HepG2 (cell line): Measurements from ENCODE around the gene TRRAP. TPM values are rescaled to one million over a fixed set of nuclear protein-coding genes. Genes with fewer than 3 reads are reported as not detected.
A peak's percentile ranks its signal among the peaks of the same experiment; 100 is the strongest.

ENCODE experiments used
- ATF7 ChIP-seq, 2 experiments: fragments of 450-650 bp in 1 of 2; sonication (generic) in 1 of 2; formaldehyde crosslinking in 1 of 2; IDR thresholded peaks; 2 replicates each; pipeline versions ENCODE4 v1.4.0 to v1.6.1; 2016 to 2020; ENCODE audit warnings: antibody characterized with exemption in 1 of 2, mild to moderate bottlenecking in 1 of 2, missing genetic modification reagents in 1 of 2
- DMAP1 ChIP-seq: IDR thresholded peaks from 2 replicates; pipeline ENCODE4 v1.6.1; 2016
- ELF3 ChIP-seq: IDR thresholded peaks from 2 replicates; pipeline ENCODE4 v1.6.1; 2016; ENCODE audit warnings: missing genetic modification reagents, missing compliant biosample characterization
- EP300 ChIP-seq, 3 experiments: sonication (generic) in 1 of 3; formaldehyde crosslinking in 1 of 3; IDR thresholded peaks; 2 replicates each; pipeline versions ENCODE4 v1.5.1 to v1.6.1; 2011 to 2020; ENCODE audit warnings: low read depth in 2 of 3, low read length in 2 of 3, borderline replicate concordance in 1 of 3, improper control_type of control experiment in 1 of 3, mild to moderate bottlenecking in 1 of 3, missing genetic modification reagents in 1 of 3, moderate library complexity in 1 of 3
- FOSL2 ChIP-seq: sonication (generic); formaldehyde crosslinking; IDR thresholded peaks from 2 replicates; pipeline ENCODE4 v1.4.0; 2020; ENCODE audit warnings: missing genetic modification reagents
- FOXA3 ChIP-seq: IDR thresholded peaks from 2 replicates; pipeline ENCODE4 v1.6.1; 2016; ENCODE audit warnings: missing genetic modification reagents, missing compliant biosample characterization
- GABPB1 ChIP-seq: IDR thresholded peaks from 2 replicates; pipeline ENCODE4 v1.6.1; 2016; ENCODE audit warnings: mild to moderate bottlenecking, missing genetic modification reagents, moderate library complexity, missing compliant biosample characterization
- GTF3A ChIP-seq: sonication (generic); formaldehyde crosslinking; conservative IDR thresholded peaks from 2 replicates; pipeline ENCODE4 v1.4.0; 2020; ENCODE audit warnings: mild to moderate bottlenecking, missing genetic modification reagents
- HDAC1 ChIP-seq: sonication (generic); formaldehyde crosslinking; IDR thresholded peaks from 2 replicates; pipeline ENCODE4 v1.5.1; 2020; ENCODE audit warnings: mild to moderate bottlenecking, missing genetic modification reagents
- HDAC2 ChIP-seq: sonication (generic); formaldehyde crosslinking; IDR thresholded peaks from 2 replicates; pipeline ENCODE4 v1.4.0; 2020; ENCODE audit warnings: missing genetic modification reagents
- JUNB ChIP-seq: sonication (generic); formaldehyde crosslinking; IDR thresholded peaks from 2 replicates; pipeline ENCODE4 v1.8.0; 2022; ENCODE audit warnings: missing genetic modification reagents, mild to moderate bottlenecking, borderline replicate concordance
- KDM2A ChIP-seq: sonication (generic); formaldehyde crosslinking; IDR thresholded peaks from 2 replicates; pipeline ENCODE4 v1.4.0; 2020; ENCODE audit warnings: low read depth, missing genetic modification reagents, borderline replicate concordance
- MXD3 ChIP-seq: IDR thresholded peaks from 2 replicates; pipeline ENCODE4 v1.6.1; 2016; ENCODE audit warnings: mild to moderate bottlenecking, missing biosample characterization, missing genetic modification reagents
- SIX4 ChIP-seq: sonication (generic); formaldehyde crosslinking; IDR thresholded peaks from 2 replicates; pipeline ENCODE4 v1.4.0; 2020; ENCODE audit warnings: missing genetic modification reagents
- TBX2 ChIP-seq: sonication (generic); formaldehyde crosslinking; IDR thresholded peaks from 2 replicates; pipeline ENCODE4 v1.5.0; 2020; ENCODE audit warnings: missing genetic modification reagents, mild to moderate bottlenecking, borderline replicate concordance
- YY1 ChIP-seq: IDR thresholded peaks from 2 replicates; pipeline ENCODE4 v1.6.1; 2011; ENCODE audit warnings: low read length, low read depth, moderate library complexity, mild to moderate bottlenecking; ENCODE audit not compliant: insufficient read depth, insufficient replicate concordance
- ZNF275 ChIP-seq: sonication (generic); formaldehyde crosslinking; IDR thresholded peaks from 2 replicates; pipeline ENCODE4 v1.8.0; 2022; ENCODE audit warnings: missing genetic modification reagents, mild to moderate bottlenecking, inconsistent platforms, borderline replicate concordance
- ZNF280D ChIP-seq: sonication (generic); formaldehyde crosslinking; IDR thresholded peaks from 2 replicates; pipeline ENCODE4 v1.5.1; 2020; ENCODE audit warnings: mild to moderate bottlenecking, missing genetic modification reagents
- ZNF333 ChIP-seq: sonication (generic); formaldehyde crosslinking; IDR thresholded peaks from 2 replicates; pipeline ENCODE4 v1.4.0; 2020; ENCODE audit warnings: mild to moderate bottlenecking, missing genetic modification reagents, borderline replicate concordance
- ZNF354B ChIP-seq: sonication (generic); formaldehyde crosslinking; IDR thresholded peaks from 2 replicates; pipeline ENCODE4 v1.8.0; 2022; ENCODE audit warnings: mild to moderate bottlenecking, missing genetic modification reagents
- ZNF496 ChIP-seq: sonication (generic); formaldehyde crosslinking; IDR thresholded peaks from 2 replicates; pipeline ENCODE4 v1.8.1; 2023; ENCODE audit warnings: mild to moderate bottlenecking, moderate library complexity, missing genetic modification reagents; ENCODE audit not compliant: insufficient replicate concordance
- ZNF562 ChIP-seq: sonication (generic); formaldehyde crosslinking; IDR thresholded peaks from 2 replicates; pipeline ENCODE4 v1.8.0; 2022; ENCODE audit warnings: missing genetic modification reagents, borderline replicate concordance
- ZNF766 ChIP-seq: sonication (generic); formaldehyde crosslinking; IDR thresholded peaks from 2 replicates; pipeline ENCODE4 v1.5.0; 2020; ENCODE audit warnings: missing genetic modification reagents, borderline replicate concordance
- polyA plus RNA-seq, 8 experiments: library from polyadenylated mRNA; depleted of rRNA in 3 of 8; stranded (reverse) in 7 of 8; unstranded in 1 of 8; fragments of >200 nt; fragmentation: Illumina TruSeq in 4 of 8; extraction: Trizol in 4 of 8; gene quantifications; 2 replicates each; pipeline versions ENCODE4 v1.2.1 to v1.2.3, GENCODE V29; 2011 to 2016; ENCODE audit warnings: low read depth in 4 of 8, missing spikeins in 1 of 8, mixed read lengths in 1 of 8; ENCODE audit not compliant: insufficient read depth in 1 of 8
- total RNA-seq, 5 experiments: library from RNA; depleted of rRNA; stranded (reverse); fragments of >200 nt; fragmentation: Illumina TruSeq; extraction: Trizol; gene quantifications; 2 replicates each; pipeline ENCODE4 v1.2.3, GENCODE V29; 2016; ENCODE audit warnings: low read depth in 1 of 5

Gene TRRAP
- total and polyA plus RNA-seq, 2 of the 13 experiments (the other 11 are each of a cell fraction or from before 2014, with no cell fraction given) = 8.6 to 10.5 TPM

GRCh38 chr7:98922392-98923187 is 44.3 kb downstream of the TRRAP start (continued):
- TF ChIP-seq JUNB (CRISPR knock-in tag) = no peak
- TF ChIP-seq ZNF496 (CRISPR knock-in tag) = no peak
- peak; percentile 36; the same call in 1 of the 2 replicates for TF ChIP-seq TBX2 (CRISPR knock-in tag)
- no peak for TF ChIP-seq ZNF562
- TF ChIP-seq ZNF275 (CRISPR knock-in tag) = no peak
- 0 out of 2 replicates have a peak, but pooled peaks have one; percentile 29 for TF ChIP-seq DMAP1 (CRISPR knock-in tag)
- TF ChIP-seq YY1 = no peak
- TF ChIP-seq ZNF354B (CRISPR knock-in tag) = no peak
- TF ChIP-seq KDM2A (CRISPR knock-in tag) = no peak
- peak; percentile 98 for TF ChIP-seq FOXA3 (CRISPR knock-in tag)
- TF ChIP-seq EP300 (IDR thresholded peaks at IDR 0.05; ENCODE audit: low read depth in 2 of 2, low read length in 2 of 2) = peak in 1 of 2 experiments; percentile 31; a peak in 1 of 4 replicates
- TF ChIP-seq EP300 (CRISPR knock-in tag; IDR thresholded peaks at IDR 0.05; ENCODE audit: borderline replicate concordance) = no peak
- TF ChIP-seq HDAC2 (CRISPR knock-in tag) = peak; percentile 39; the same call in 1 of the 2 replicates
- TF ChIP-seq FOSL2 (CRISPR knock-in tag) = peak; percentile 72
- peak; percentile 36; the same call in 1 of the 2 replicates for TF ChIP-seq GABPB1 (CRISPR knock-in tag)
- no peak for TF ChIP-seq ZNF333
- TF ChIP-seq ELF3 (CRISPR knock-in tag) = peak; percentile 41; the same call in 1 of the 2 replicates
- no peak for TF ChIP-seq MXD3 (CRISPR knock-in tag)
- TF ChIP-seq HDAC1 (CRISPR knock-in tag) = peak; percentile 36; the same call in 1 of the 2 replicates
- no peak for TF ChIP-seq GTF3A (CRISPR knock-in tag)
- TF ChIP-seq SIX4 = no peak
- TF ChIP-seq ATF7 (IDR thresholded peaks at IDR 0.05) = peak; percentile 80
- no peak for TF ChIP-seq ATF7 (CRISPR knock-in tag; IDR thresholded peaks at IDR 0.05)
- TF ChIP-seq ZNF280D (CRISPR knock-in tag) = no peak
- TF ChIP-seq ZNF766 = no peak
